Panc1 (cell line): Measurements from ENCODE around the gene NFATC2IP. TPM values are rescaled to one million over a fixed set of nuclear protein-coding genes. Genes with fewer than 3 reads are reported as not detected.

Source experiments
- ATAC-seq: fragments of 200-7000 bp; cut with Tn5 transposase; 2 replicates; pipeline ENCODE4 v1.9.1; 2020; ENCODE audit warnings: mild to moderate bottlenecking, moderate library complexity
- BruUV-seq: library from RNA; stranded (reverse); fragments of 400-500 nt; replicated peaks from 2 replicates; lab custom pipeline; 2021; lab: Mats Ljungman, UMichigan
- CTCF ChIA-PET: fragments of 300-600 bp; sonication (Branson Sonifier 250); formaldehyde crosslinking; loops from one replicate; lab custom pipeline; 2022; ENCODE audit warnings: antibody characterized with exemption; lab: Charles Lee
- POLR2A ChIA-PET: fragments of 300-600 bp; sonication (Branson Sonifier 250); formaldehyde crosslinking; loops from one replicate; lab custom pipeline; 2022; ENCODE audit warnings: antibody characterized with exemption; lab: Charles Lee
- DNase-seq: peaks from one replicate; pipeline ENCODE4 v3.0.0-alpha.2; 2010; ENCODE audit warnings: low read depth, low spot score
- H3K27ac ChIP-seq: 2 replicates; pipeline ENCODE4 v1.5.1; 2011; ENCODE audit warnings: mild to moderate bottlenecking, low read length, inconsistent platforms
- H3K27me3 ChIP-seq: fragments of 200-500 bp; sonication (Bioruptor generic); 2 replicates; pipeline ENCODE4 v1.6.0; 2014; ENCODE audit warnings: low read length, inconsistent platforms; ENCODE audit not compliant: control insufficient read depth, insufficient read depth
- H3K36me3 ChIP-seq: fragments of 200-500 bp; sonication (Bioruptor generic); 2 replicates; pipeline ENCODE4 v1.5.1; 2014; ENCODE audit warnings: inconsistent platforms, mild to moderate bottlenecking, low read length, moderate library complexity; ENCODE audit not compliant: control insufficient read depth, insufficient read depth
- H3K4me1 ChIP-seq: 2 replicates; pipeline ENCODE4 v1.5.1; 2011; ENCODE audit warnings: inconsistent platforms, mild to moderate bottlenecking, low read length, moderate library complexity; ENCODE audit not compliant: control insufficient read depth, insufficient read depth
- H3K4me3 ChIP-seq, 2 experiments: 2 replicates each; pipeline ENCODE4 v1.5.1; 2011 to 2012; ENCODE audit warnings: low read depth in 2 of 2, low read length in 2 of 2, mild to moderate bottlenecking in 2 of 2, inconsistent platforms in 1 of 2, moderate library complexity in 1 of 2
- H3K9me3 ChIP-seq: fragments of 200-500 bp; sonication (Bioruptor generic); 2 replicates; pipeline ENCODE4 v1.5.1; 2014; ENCODE audit warnings: low read depth, mild to moderate bottlenecking, inconsistent platforms, low read length, moderate library complexity; ENCODE audit not compliant: control insufficient read depth, insufficient read depth
- CTCF ChIP-seq: fragments of 450-650 bp; IDR thresholded peaks from 2 replicates; pipeline ENCODE4 v1.5.1; 2017; ENCODE audit warnings: mild to moderate bottlenecking
- POLR2AphosphoS5 ChIP-seq: IDR thresholded peaks from 2 replicates; pipeline ENCODE4 v1.6.1; 2012; ENCODE audit warnings: mild to moderate bottlenecking, low read depth, low read length, moderate library complexity
- REST ChIP-seq, 2 experiments: IDR thresholded peaks; 2 replicates each; pipeline ENCODE4 v1.6.1; 2011 to 2012; ENCODE audit warnings: low read depth in 2 of 2, control low read depth in 1 of 2, low read length in 1 of 2, mild to moderate bottlenecking in 1 of 2, moderate library complexity in 1 of 2; ENCODE audit not compliant: insufficient read depth in 1 of 2
- SIN3A ChIP-seq: IDR thresholded peaks from 2 replicates; pipeline ENCODE4 v1.6.1; 2012; ENCODE audit warnings: low read depth, mild to moderate bottlenecking, low read length, moderate library complexity, borderline replicate concordance; ENCODE audit not compliant: insufficient read depth
- TCF7L2 ChIP-seq: IDR thresholded peaks from 2 replicates; pipeline ENCODE4 v1.6.1; 2011; ENCODE audit warnings: mild to moderate bottlenecking, low read depth, low read length, inconsistent platforms
- in situ Hi-C: cut with HindIII; loops from 2 replicates; pipeline ENCODE4 v1.10.0; 2016; ENCODE audit warnings: low sequenced_read_pairs, low pct_unique_long_range_greater_than_20kb
- intact Hi-C: fragments of 100-400 bp; cut with micrococcal nuclease; formaldehyde crosslinking; loops from one replicate; pipeline ENCODE4 v1.10.0; 2022; ENCODE audit not compliant: unreplicated experiment
- total RNA-seq: library from RNA; stranded (reverse); gene quantifications from one replicate; pipeline ENCODE4 v1.2.1, GENCODE V29; 2021; ENCODE audit not compliant: unreplicated experiment

NFATC2IP gene
- total RNA-seq, 1 experiment from 2014 or later: 47.3 TPM

GRCh38 chr16:28917095-28917494 is 33.6 kb upstream of the NFATC2IP start:
- intact Hi-C loops (no loop called here), in situ Hi-C loops (no loop called here)
- no peaks in the 10 kb centered on the region for H3K9me3 ChIP-seq
- TF ChIP-seq POLR2AphosphoS5 (no peak), CTCF (no peak), REST (IDR thresholded peaks at IDR 0.05; ENCODE audit: insufficient read depth in 1 of 2, low read depth in 2 of 2, low read length in 1 of 2) (no peak), TCF7L2 (no peak), SIN3A (no peak)
- H3K4me1 ChIP-seq: no peaks in the 10 kb centered on the region
- TSS peak; percentile 64 for BruUV-seq
- H3K27ac ChIP-seq: no peak overlapping the region
- no peak overlapping the region for H3K4me3 ChIP-seq
- ChIA-PET CTCF (no interaction called here), POLR2A (interaction anchor here (0.5 to 0.7 kb wide), 3 partner anchors 10 to 106 kb away, joined by 8 to 12 read pairs (median 8); no protein-coding TSS in a partner anchor)
- no peak for DNase-seq
- no peaks in the 10 kb centered on the region for H3K27me3 ChIP-seq
- no peak for ATAC-seq
- no peaks in the 10 kb centered on the region for H3K36me3 ChIP-seq

- TF ChIP-seq REST (IDR thresholded peaks at IDR 0.05; ENCODE audit: insufficient read depth in 1 of 2, low read depth in 2 of 2, low read length in 1 of 2): no peak
- no peak for TF ChIP-seq POLR2AphosphoS5
- TF ChIP-seq SIN3A: no peak
- no peak for TF ChIP-seq CTCF
- no peak for TF ChIP-seq TCF7L2
- Histone ChIP-seq H3K9me3 (no peaks in the 10 kb centered on the region), H3K27ac (no peak overlapping the region), H3K4me1 (no peaks in the 10 kb centered on the region), H3K36me3 (no peaks in the 10 kb centered on the region), H3K4me3 (no peak overlapping the region), H3K27me3 (no peaks in the 10 kb centered on the region)
- POLR2A ChIA-PET: interaction anchor here (0.6 kb wide), 1 partner anchor 73 kb away, joined by 3 read pairs; no protein-coding TSS in a partner anchor
- ATAC-seq: no peak
- intact Hi-C loops (no loop called here), in situ Hi-C loops (no loop called here)
- CTCF ChIA-PET: no interaction called here
- BruUV-seq: no TSS peak
- no peak for DNase-seq
Measured at GRCh38 chr16:28918698-28919097, 32.0 kb upstream of the NFATC2IP start.
